ENCODE data around the gene LCNL1.

The LCNL1 gene

DNA sequence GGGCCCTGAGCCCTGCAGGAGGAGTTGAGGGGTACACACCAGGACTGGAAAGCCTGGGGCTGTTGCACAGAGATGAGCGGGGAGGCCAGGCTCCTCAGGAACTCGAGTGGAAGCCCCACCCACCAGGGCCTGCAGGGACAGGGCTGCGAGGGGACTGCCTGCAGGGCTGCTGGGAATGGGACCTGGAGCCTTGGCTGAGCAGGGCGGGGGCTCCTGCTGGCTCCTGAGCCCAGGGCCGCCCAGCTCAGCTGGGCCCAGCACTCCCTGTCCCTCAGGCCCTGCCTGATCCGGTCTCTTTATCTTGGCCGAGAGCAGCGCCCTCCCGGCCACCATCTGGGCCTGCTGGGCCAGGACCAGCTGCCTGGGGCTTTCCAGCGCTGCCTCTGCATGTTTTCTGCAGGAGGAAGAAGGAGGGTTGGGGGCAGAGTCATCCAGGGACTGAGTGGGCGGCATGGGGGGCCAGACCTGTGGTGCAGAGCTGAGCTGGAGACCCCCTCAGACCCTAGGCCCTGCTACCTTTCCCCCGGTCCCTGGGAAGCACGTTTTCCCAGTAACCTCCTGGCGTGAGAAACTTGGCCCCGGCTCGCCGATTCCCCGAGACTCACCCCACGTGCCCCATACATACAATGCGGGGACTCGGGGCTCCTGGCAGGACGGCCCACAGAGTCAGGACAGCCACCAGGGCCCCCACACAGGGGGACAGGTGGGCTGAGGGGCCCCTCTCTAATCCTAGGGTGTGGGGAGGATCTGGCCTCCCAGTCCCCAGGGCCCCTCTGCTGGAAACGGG, 21.3 kb upstream of the LCNL1 start:
- no peak overlapping the region for H3K4me3 ChIP-seq (ENCODE audit: low read depth, low read length)
- TF ChIP-seq, protein P1, sequence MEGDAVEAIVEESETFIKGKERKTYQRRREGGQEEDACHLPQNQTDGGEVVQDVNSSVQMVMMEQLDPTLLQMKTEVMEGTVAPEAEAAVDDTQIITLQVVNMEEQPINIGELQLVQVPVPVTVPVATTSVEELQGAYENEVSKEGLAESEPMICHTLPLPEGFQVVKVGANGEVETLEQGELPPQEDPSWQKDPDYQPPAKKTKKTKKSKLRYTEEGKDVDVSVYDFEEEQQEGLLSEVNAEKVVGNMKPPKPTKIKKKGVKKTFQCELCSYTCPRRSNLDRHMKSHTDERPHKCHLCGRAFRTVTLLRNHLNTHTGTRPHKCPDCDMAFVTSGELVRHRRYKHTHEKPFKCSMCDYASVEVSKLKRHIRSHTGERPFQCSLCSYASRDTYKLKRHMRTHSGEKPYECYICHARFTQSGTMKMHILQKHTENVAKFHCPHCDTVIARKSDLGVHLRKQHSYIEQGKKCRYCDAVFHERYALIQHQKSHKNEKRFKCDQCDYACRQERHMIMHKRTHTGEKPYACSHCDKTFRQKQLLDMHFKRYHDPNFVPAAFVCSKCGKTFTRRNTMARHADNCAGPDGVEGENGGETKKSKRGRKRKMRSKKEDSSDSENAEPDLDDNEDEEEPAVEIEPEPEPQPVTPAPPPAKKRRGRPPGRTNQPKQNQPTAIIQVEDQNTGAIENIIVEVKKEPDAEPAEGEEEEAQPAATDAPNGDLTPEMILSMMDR (IDR thresholded peaks at IDR 0.05; ENCODE audit: control insufficient read depth, extremely low read depth, insufficient read depth), result no peak
- DNase-seq (ENCODE audit: low read depth), result no peak

DNA sequence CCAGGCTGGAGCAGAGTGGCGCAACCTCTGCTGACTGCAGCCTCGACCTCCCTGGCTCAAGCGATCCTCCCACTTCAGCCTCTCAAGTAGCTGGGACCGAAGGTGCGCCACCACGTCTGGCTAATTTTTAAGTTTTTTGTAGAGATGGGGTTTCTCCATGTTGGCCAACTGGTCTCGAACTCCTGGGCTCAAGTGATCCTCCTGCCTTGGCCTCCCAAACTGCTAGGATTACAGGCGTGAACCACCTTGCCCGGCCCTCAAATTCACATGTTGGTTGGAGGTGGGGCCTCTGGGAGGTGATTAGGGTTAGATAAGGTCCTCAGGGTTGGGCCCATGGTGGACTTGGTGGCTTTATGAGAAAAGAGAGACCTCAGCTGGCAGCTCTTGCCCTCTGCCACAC, 20.6 kb upstream of the LCNL1 start:
- no peak overlapping the region for H3K4me3 ChIP-seq (ENCODE audit: low read depth, low read length)
- TF ChIP-seq, protein P1 (IDR thresholded peaks at IDR 0.05; ENCODE audit: control insufficient read depth, extremely low read depth, insufficient read depth), result no peak
- DNase-seq (ENCODE audit: low read depth), result no peak

DNA sequence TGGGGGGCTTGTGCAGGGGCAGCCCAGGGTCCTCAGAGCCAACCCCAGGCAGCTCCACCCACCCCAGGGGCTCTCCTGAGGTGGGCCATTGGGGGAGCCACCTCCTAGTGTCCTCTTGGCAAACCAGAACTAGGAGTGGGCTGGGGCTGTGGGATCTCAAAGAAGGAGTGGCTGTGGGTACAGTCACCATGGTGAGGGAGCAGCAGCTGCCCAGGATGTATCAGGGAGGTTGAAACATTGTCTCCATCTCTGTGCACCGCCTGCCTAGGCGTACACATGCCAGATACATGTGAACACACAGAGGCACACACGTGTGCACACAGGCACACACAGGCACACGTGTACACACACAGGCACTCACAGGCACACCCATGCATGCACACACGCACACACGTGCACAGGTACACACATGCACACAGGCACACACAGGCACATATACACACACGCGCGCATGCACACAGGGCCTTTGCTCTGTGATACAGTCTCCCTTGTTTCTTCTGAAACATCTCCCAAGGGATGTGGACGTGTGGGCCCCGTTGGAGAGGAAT, 20.0 kb upstream of the LCNL1 start:
- TF ChIP-seq, protein P1 (IDR thresholded peaks at IDR 0.05; ENCODE audit: control insufficient read depth, extremely low read depth, insufficient read depth), result no peak

DNA sequence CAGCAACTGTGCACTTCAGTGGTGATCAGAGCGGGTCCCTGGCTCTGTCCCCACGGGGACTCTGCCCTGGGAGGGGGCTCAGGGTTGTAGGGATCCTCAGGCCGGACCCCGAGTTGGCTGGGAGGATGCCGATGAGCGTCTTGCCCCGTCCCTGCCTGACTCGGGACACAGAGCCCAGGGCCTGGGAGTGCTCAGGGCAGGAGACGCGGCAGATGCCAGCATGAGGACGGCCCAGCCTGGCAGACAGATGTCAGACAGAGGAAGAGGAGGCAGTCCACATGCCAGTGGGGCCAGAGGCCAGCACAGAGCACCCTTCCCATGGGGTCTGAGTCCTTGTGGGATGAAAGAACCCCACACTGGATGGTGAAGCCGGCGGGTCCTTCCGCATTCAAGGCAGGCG, 19.5 kb upstream of the LCNL1 start:
- H3K4me3 ChIP-seq (ENCODE audit: low read depth, low read length), result no peak overlapping the region
- DNase-seq (ENCODE audit: low read depth), result no peak
- TF ChIP-seq, protein P1 (IDR thresholded peaks at IDR 0.05; ENCODE audit: control insufficient read depth, extremely low read depth, insufficient read depth), result no peak

More for the DNA sequence above, 20.0 kb upstream of the LCNL1 start:
- DNase-seq (ENCODE audit: low read depth), result no peak
- no peak overlapping the region for H3K4me3 ChIP-seq (ENCODE audit: low read depth, low read length)

DNA sequence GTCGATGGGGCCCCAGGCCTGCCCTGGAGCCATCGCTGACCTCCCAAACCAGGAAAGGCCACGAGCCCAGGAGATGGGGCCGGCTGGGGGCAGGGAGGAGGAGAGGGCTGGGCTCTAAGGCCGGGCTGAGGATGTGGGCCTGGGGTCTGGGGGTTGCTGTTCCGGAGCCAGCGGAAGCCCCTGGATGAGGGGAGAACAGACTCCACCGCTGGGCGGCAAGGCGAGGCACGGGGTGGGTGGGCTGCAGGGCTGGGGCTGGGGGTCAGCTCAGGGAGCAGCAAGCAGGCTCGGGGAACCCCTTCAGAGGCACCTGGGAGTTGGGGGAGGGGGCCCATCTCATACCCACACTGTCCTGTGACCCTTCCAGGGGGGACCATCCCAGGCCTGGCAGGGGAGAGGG, 19.0 kb upstream of the LCNL1 start:
- no peak overlapping the region for H3K4me3 ChIP-seq (ENCODE audit: low read depth, low read length)
- TF ChIP-seq, protein P1 (IDR thresholded peaks at IDR 0.05; ENCODE audit: control insufficient read depth, extremely low read depth, insufficient read depth), result no peak

DNA sequence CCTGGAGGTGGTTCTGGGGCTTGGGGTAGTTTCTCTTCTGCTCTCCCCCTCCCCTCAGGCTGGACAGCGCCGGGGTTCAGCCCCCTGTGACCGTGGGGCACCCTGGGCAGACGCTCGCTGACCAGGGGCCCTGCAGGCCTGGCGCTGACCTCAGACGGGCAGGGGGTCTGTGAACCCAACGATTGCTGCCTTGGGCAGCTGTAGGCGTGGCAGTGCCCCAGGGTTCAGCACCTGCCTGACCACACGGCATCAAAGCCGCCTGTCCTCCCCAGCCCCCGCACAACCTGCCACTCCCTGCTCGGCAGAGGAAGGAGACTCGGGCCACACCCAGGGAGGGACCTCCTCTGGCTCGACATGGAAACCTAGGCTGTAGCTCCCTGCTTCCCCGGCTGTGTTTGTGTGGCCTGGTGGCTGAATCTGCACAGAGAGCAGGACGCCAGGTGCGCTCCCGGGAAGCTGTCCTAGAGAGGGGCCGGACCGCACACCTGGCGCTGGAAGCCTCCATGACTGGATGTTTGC, 18.6 kb upstream of the LCNL1 start:
- no peak for DNase-seq (ENCODE audit: low read depth)
- H3K4me3 ChIP-seq (ENCODE audit: low read depth, low read length), result no peak overlapping the region
- TF ChIP-seq, protein P1 (IDR thresholded peaks at IDR 0.05; ENCODE audit: control insufficient read depth, extremely low read depth, insufficient read depth), result no peak

More for the DNA sequence above, 19.0 kb upstream of the LCNL1 start:
- DNase-seq (ENCODE audit: low read depth), result no peak

Measured in LNCaP clone FGC (cell line).